ENCODE measurements around the gene EPS8L2. TPM values are rescaled to one million over a fixed set of nuclear protein-coding genes. Genes with fewer than 3 reads are reported as not detected.

The EPS8L2 gene
- total and polyA plus RNA-seq, 8 donors = 52.5 to 190 (median 80.7) TPM

DNA sequence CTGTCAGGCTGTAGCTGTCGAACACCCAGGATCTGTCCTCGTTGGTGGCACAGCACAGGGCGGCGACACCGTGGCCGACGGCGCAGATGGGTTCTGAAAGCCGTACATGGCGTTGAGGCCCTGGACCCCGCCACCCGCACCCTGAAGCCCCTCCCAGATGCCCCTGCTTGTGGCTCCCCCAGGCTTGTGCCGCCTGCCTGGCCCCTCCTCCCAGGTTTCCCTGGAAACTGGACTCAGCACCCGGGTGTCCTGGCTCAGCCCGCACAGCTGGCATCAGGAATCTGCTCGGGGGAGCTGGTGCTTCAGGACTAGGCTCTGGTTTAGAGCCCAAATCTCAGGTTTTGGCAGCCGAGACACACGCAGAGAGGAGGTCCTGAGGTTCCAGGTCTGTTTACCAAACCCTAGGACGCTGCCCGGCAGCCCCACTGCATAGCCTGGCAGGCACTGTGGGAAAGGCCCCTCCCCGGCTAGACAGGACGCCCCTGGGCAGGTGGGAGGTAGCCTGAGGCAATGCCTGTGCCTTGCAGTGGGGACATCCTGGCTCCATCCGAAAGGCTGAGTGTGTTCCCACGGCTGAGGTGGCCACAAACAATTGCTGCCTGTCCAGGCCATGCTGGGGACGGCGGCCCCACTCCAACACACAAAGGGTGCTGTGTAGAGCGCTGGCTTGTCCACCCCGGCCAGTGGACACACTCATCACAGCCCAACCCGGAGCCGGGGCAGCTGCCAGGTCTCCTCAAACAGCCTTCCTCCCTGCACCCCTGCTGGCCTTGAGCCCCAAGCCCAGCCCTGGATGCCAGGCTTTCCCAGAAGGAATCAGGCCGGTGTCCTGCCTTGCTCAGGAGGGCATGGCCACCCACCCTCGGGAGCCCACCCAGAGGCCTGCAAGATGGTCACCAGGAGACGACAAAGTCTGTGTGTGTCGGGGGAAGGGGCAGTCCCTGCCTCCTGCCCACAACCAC, 66.7 kb downstream of the EPS8L2 start:
- Histone ChIP-seq H3K36me3 (peaks cover 0 to 52% of the 10 kb centered on the region in 2 donors), H3K27me3 (no peaks in the 10 kb centered on the region), H3K4me3 (no peak overlapping the region), H3K27ac (no peak overlapping the region), H3K9me3 (no peaks in the 10 kb centered on the region), H3K4me1 (peaks cover 9 to 29% of the 10 kb centered on the region in 2 donors)
- DNase-seq (no peak), ATAC-seq (no peak)
- no peak for TF ChIP-seq CTCF (IDR thresholded peaks at IDR 0.05)
- intact Hi-C loops (cut with DNase I) = no loop called here

DNA sequence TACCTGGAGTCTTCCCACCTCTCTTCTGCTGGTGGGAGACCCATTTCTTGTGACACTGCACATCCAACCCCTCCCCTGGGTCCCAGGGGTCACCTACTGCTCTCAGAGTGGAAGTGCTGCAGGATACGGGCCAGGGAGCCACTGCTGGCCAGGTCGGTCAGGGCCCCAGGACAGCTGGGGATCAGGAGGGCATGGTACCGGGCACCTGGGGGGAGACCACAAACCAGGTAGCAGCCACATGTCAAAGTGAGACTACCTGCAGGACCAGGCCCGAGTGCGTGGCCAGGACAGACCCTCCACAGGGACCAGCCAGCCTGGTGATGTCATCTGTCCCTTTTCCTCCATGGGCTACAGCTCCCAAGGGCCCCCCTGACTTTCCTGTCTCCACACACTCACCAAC, 67.4 kb downstream of the EPS8L2 start:
- no peaks in the 10 kb centered on the region for H3K27me3 ChIP-seq
- no peak for ATAC-seq
- no peak overlapping the region for H3K27ac ChIP-seq
- no peak for TF ChIP-seq CTCF (IDR thresholded peaks at IDR 0.05)
- intact Hi-C loops (cut with DNase I) = no loop called here
- peaks cover 0 to 51% of the 10 kb centered on the region in 2 donors for H3K36me3 ChIP-seq
- no peak overlapping the region for H3K4me3 ChIP-seq
- no peak for DNase-seq
- peaks cover 13 to 35% of the 10 kb centered on the region in 2 donors for H3K4me1 ChIP-seq
- H3K9me3 ChIP-seq = no peaks in the 10 kb centered on the region

DNA sequence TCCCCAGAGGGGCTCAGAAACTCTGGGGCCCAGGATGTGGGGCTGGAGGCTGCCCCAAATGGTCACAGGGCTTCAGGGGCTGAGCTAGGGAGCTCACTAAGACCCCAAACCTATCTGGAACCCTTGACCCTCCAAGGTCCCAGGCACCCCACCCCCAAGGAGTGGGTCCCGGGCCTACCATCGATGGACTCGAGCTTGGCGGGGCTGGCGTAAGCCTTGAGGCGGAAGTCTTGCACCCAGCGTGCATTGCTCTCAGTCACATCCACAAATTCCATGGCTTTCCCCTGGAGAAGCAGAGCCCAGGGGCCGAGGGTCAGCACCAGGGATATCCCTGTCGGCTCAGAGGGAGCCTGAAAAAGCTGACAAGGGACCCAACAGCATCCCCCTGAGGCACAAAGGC, 67.8 kb downstream of the EPS8L2 start:
- TF ChIP-seq CTCF (IDR thresholded peaks at IDR 0.05) = no peak
- H3K36me3 ChIP-seq = peaks cover 0 to 51% of the 10 kb centered on the region in 2 donors
- DNase-seq (no peak), ATAC-seq (no peak)
- H3K27me3 ChIP-seq = no peaks in the 10 kb centered on the region
- H3K4me3 ChIP-seq = no peak overlapping the region
- H3K27ac ChIP-seq = no peak overlapping the region
- intact Hi-C loops (cut with DNase I) = no loop called here
- H3K9me3 ChIP-seq = no peaks in the 10 kb centered on the region
- peaks cover 16 to 39% of the 10 kb centered on the region in 2 donors for H3K4me1 ChIP-seq

DNA sequence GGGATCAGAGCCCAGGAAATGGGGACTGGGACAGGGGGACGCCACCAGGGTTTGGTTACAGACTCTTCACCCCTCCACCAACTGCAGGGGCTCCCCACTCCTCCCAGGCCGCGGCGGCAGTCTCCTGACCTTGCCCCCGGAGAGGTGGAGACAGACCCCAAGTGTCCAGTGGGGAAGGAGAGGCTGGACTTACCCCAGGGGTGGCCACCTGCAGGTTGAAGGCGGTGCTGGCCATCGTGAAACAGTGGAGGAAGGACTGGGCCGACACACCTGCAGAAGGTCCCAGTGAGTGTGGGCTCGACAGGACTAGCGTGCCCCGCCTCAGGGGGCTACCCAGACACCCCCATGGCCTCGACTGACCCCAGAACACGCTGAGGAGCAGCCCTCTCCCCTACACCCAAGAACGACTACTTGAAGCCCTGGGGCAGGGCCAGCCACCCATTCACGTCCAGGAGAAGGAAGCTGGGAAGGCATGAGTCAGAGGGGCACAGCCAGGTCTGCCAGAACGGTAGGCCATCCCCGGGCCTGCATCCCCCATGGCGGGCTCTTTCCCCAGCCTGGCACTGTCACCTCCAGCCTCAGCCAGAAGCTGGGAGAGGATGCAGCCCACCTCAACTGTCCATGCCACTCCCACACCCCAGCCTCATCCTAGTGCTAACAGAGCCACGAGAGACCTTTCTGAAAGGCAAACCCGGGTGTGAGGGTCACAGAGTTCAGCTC, 69.0 kb downstream of the EPS8L2 start:
- intact Hi-C loops (cut with DNase I) = no loop called here
- no peak for TF ChIP-seq CTCF (IDR thresholded peaks at IDR 0.05)
- Histone ChIP-seq H3K27ac (no peak overlapping the region), H3K36me3 (peaks cover 0 to 44% of the 10 kb centered on the region in 2 donors), H3K9me3 (no peaks in the 10 kb centered on the region), H3K4me1 (peaks cover 16 to 48% of the 10 kb centered on the region in 2 donors), H3K4me3 (no peak overlapping the region), H3K27me3 (no peaks in the 10 kb centered on the region)
- ATAC-seq (no peak), DNase-seq (peak in 1 of 4 donors; percentile 74)

- intact Hi-C loops (cut with DNase I) = no loop called here
- no peak for ATAC-seq
Observed at GRCh38 chr11:776263-776560, 70.2 kb downstream of the EPS8L2 start.

More at GRCh38 chr11:776263-776560, 70.2 kb downstream of the EPS8L2 start:
- H3K27me3 ChIP-seq = no peaks in the 10 kb centered on the region
- peaks cover 0 to 37% of the 10 kb centered on the region in 2 donors for H3K36me3 ChIP-seq
- no peak for TF ChIP-seq CTCF (IDR thresholded peaks at IDR 0.05)
- H3K27ac ChIP-seq = no peak overlapping the region
- peaks cover 16 to 51% of the 10 kb centered on the region in 2 donors for H3K4me1 ChIP-seq
- peak overlapping the region; percentile 76 to 90 for H3K4me3 ChIP-seq
- DNase-seq = no peak
- H3K9me3 ChIP-seq = no peaks in the 10 kb centered on the region
